HG02798 (cell line): ENCODE data around the gene UHRF1.
"Not testable (repeated sequence)": the region's sequence is repeated elsewhere in the genome, so short reads cannot be mapped to it uniquely, and the experiment has no call there.

Experiments used
- ATAC-seq: cut with Tn5 transposase; IDR thresholded peaks from one replicate; pipeline ENCODE4 v1.9.1; 2021; ENCODE audit warnings: mild to moderate bottlenecking; ENCODE audit not compliant: unreplicated experiment, poor library complexity

The UHRF1 gene

GRCh38 chr19:4896372-4896771 is 12.9 kb upstream of the UHRF1 start:
- ATAC-seq: no peak

- ATAC-seq: no peak
Observed at GRCh38 chr19:4897146-4897545, 12.2 kb upstream of the UHRF1 start.

GRCh38 chr19:4900879-4901278 is 8.4 kb upstream of the UHRF1 start:
- ATAC-seq: not testable (repeated sequence)

GRCh38 chr19:4902796-4903195 is 6.5 kb upstream of the UHRF1 start, which contains the start of gene ARRDC5:
Gene ARRDC5 (minus strand): TSS chr19:4902896. CDS start chr19:4902825, 71 bp downstream.
- ATAC-seq: no peak

DNA sequence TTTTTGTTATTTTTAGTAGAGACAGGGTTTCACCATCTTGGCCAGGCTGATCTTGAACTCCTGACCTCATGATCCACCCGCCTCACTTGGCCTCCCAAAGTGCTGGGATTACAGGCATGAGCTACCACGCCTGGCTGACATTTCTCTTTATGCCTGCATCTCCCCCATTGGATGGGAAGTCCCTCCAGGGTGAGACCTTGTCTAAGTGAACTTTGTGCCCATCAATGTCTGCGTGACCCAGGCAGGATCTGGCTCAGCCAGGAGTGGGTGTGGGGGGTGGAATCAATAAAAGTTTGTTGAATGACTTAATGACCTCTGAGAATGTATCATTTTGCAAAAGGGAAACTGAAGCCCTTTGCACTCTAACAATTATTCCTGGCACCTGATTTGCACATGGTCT is 4.8 kb upstream of the UHRF1 start:
- ATAC-seq: no peak

DNA sequence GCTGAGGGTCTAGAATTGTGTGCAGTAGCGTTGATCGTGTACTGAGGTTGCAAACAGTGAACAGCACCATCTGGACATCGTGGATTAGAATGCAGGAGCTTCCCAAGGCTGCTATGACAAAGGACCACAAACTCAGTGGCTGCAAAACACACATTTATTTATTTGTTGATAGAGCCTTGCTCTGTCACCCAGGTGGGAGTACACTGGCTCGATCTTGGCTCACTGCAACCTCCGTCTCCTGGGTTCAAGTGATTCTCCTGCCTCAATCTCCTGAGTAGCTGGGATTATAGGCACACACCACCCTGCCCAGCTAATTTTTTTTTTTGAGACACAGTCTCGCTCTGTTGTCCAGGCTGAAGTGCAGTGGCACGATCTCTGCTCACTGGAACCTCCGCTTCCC is 2.3 kb upstream of the UHRF1 start:
- no peak for ATAC-seq

- no peak for ATAC-seq
Observed at GRCh38 chr19:4908360-4908759, 941 bp upstream of the UHRF1 start.

DNA sequence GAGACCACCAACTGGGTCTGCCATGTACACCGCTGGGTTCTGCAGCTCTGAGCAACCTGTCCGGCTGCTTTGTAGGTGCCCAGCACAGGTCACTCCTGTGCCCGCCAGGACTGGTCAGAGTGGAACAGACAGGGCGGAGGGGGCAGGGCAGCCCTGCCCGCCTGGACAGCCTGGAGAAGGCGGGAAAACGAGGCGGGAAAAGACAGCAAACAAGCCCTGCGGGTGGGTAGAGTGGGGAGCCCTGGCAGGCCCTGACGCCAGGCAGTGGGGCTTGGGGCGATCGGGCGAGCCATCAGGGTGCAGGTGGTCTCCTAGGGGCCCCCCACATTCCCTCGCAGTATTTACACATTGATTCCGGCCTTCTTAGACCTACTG is 533 bp upstream of the UHRF1 start:
- no peak for ATAC-seq

DNA sequence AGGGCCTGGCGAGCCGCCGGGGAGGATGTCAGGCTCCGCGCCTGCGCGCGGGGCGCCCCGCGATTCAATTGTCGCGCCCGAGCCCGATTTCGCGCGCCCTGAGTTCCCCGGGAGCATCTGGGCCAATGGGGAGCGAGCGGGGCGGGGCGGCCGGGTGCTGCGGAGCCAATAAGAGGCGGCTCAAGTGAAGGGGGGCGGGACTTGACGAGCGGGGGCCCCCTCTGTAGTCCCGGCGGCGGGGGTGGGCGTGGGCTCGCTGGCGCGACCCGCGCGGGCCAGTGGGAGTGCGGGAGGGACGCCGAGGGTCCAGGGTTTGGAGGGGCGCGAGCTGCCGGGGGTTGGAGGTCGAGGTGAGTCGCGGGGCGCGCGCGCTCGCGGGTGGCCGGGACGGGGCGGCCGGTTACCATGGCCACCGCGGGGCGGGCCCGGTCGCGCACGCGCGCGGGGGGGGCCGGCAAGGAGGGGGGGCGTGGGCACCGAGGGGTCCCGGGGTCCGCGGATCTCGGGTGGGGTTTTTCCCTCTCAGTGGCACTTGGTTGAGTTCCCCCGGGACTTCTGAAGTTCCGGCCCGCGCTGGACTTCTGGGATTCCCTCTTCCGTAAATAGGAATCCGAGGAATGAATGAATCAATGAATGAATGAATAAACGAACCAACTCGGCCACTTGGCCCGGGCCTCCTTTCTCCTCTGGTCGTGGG is 744 bp downstream of the UHRF1 start:
- peak; percentile 86 for ATAC-seq

DNA sequence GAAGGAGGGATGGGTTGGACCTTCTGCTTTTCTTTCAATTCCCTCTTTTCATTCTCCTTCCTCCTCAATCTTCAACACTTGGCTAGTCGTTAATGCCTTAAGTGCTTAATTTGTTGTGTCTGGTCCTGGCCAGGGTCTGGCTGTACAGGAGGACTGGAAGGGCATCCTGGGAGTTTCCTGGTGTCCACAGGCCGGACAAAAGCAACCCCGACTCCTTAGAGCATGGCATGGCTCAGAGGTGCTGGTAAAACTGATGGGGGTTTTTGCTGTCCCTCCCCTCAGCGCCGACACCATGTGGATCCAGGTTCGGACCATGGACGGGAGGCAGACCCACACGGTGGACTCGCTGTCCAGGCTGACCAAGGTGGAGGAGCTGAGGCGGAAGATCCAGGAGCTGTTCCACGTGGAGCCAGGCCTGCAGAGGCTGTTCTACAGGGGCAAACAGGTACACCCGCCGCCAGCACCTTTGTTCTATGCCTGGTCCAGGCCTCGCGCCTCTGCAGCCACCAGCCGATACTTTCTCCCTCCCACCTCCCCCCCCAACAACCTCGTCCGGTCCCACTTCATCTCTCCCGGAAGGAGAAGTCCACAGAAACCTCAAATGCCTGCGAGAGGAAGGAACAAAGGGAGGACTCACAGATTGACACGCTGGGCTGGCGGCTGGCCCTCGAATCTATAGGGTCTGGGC is 1.4 kb downstream of the UHRF1 start:
- no peak for ATAC-seq

GRCh38 chr19:4911314-4911713 is 2.0 kb downstream of the UHRF1 start:
- ATAC-seq: no peak

- no peak for ATAC-seq
Observed at GRCh38 chr19:4911786-4912672, 2.7 kb downstream of the UHRF1 start.

GRCh38 chr19:4913996-4914735 is 4.9 kb downstream of the UHRF1 start:
- ATAC-seq: no peak

DNA sequence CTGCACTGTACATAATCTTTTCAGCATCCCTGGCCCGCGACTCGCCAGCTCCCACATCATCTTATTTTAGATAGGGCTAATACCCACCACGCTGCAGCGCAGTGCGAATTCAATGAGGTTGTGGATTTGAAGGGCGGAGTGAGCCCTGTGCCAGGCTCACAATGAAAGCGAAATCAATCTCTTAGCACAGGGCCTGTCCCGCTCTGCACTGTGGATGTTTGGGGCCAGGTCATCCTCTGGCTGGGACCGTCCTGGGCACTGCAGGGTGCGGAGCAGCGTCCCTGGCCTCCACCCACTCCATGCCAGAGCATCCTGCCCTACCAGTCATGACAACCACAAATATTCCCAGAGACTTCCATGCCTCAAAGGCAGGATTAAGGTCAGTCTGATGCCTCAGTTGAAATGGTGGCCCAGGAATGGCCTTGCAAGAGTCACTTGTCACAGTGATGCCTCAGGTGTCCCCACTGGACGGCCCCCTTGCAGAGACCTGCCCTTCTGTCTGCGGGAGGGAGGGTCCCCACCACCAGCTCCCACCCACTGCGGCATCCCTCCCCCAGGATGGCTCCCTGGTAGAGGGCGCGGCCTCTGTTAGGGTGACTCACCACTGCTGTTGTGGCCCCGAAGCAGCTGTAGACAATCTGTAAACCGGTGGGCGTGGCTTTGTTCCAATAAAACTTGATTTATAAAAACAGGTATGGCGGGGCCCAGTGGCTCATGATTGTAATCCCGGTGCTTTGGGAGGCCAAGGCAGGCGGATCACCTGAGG is 5.6 kb downstream of the UHRF1 start:
- ATAC-seq: no peak

- no peak for ATAC-seq
Observed at GRCh38 chr19:4916292-4917082, 7.2 kb downstream of the UHRF1 start.

GRCh38 chr19:4922530-4923275 is 13.4 kb downstream of the UHRF1 start:
- no peak for ATAC-seq

DNA sequence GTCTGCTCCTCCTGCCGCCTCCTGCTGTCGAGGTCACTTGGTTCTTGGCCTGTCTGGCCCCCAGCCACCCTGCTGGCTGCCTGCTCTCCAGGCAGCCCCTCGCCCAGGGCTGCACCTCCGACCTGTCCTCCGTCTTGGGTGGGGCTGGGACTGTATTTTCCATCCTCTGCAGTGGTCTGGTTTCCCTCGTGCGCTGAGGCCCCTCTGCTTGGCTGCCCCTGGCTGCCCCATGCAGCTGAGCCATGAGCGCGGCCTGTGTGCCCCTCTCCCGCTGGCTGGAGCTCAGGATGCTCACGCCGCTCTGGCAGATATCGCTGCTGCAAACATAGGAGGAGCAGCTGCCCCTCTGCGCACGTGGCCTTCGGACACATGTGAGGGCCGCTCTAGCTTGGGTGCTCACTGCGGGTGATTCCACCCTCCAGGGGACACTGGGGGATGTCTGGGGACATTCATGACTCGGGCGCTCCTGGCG is 14.0 kb downstream of the UHRF1 start:
- no peak for ATAC-seq

GRCh38 chr19:4929186-4929585 is 19.9 kb downstream of the UHRF1 start:
- ATAC-seq: no peak
